ENCODE results near the gene CUEDC1.
A peak's percentile ranks its signal among the peaks of the same experiment; 100 is the strongest.

Gene CUEDC1

GRCh38 chr17:57895382-57896060 lies 59.7 kb downstream of the CUEDC1 start:
- no peak for DNase-seq (ENCODE audit: low read depth)

- DNase-seq (ENCODE audit: low read depth), result no peak
Observed at GRCh38 chr17:57894848-57895247, 60.4 kb downstream of the CUEDC1 start.

GRCh38 chr17:57892820-57893595 lies 62.2 kb downstream of the CUEDC1 start:
- DNase-seq (ENCODE audit: low read depth), result no peak

GRCh38 chr17:57892146-57892819 lies 62.9 kb downstream of the CUEDC1 start:
- DNase-seq (ENCODE audit: low read depth), result peak; percentile 64

- DNase-seq (ENCODE audit: low read depth), result no peak
Observed at GRCh38 chr17:57890857-57891232, 64.4 kb downstream of the CUEDC1 start.

GRCh38 chr17:57889892-57890856 lies 65.0 kb downstream of the CUEDC1 start:
- no peak for DNase-seq (ENCODE audit: low read depth)

- no peak for DNase-seq (ENCODE audit: low read depth)
Observed at GRCh38 chr17:57889252-57889651, 66.0 kb downstream of the CUEDC1 start.

GRCh38 chr17:57888311-57889216 lies 66.6 kb downstream of the CUEDC1 start:
- no peak for DNase-seq (ENCODE audit: low read depth)

GRCh38 chr17:57887161-57887560 lies 68.1 kb downstream of the CUEDC1 start:
- DNase-seq (ENCODE audit: low read depth), result no peak

GRCh38 chr17:57886020-57886419 lies 69.2 kb downstream of the CUEDC1 start:
- no peak for DNase-seq (ENCODE audit: low read depth)

- DNase-seq (ENCODE audit: low read depth), result no peak
Observed at GRCh38 chr17:57885148-57885915, 69.9 kb downstream of the CUEDC1 start.

- DNase-seq (ENCODE audit: low read depth), result no peak
Observed at GRCh38 chr17:57881783-57882351, 73.3 kb downstream of the CUEDC1 start.

GRCh38 chr17:57881143-57881542 lies 74.1 kb downstream of the CUEDC1 start:
- no peak for DNase-seq (ENCODE audit: low read depth)

GRCh38 chr17:57880086-57880456 lies 75.1 kb downstream of the CUEDC1 start:
- no peak for DNase-seq (ENCODE audit: low read depth)

GRCh38 chr17:57879437-57880085 lies 75.7 kb downstream of the CUEDC1 start:
- no peak for DNase-seq (ENCODE audit: low read depth)

- no peak for DNase-seq (ENCODE audit: low read depth)
Observed at GRCh38 chr17:57877803-57878377, 77.3 kb downstream of the CUEDC1 start.

- DNase-seq (ENCODE audit: low read depth), result no peak
Observed at GRCh38 chr17:57876866-57877237, 78.4 kb downstream of the CUEDC1 start.

- DNase-seq (ENCODE audit: low read depth), result no peak
Observed at GRCh38 chr17:57876023-57876865, 79.0 kb downstream of the CUEDC1 start.

Measured in activated T-helper 9 cell treated with anti-CD3 and anti-CD28 coated beads, Interleukin-2, amount 50 U/mL, for 16 hours (primary cell).